Measurements from ENCODE around the gene CLNK. TPM values are rescaled to one million over a fixed set of nuclear protein-coding genes. Genes with fewer than 3 reads are reported as not detected.

The CLNK gene
- total and polyA plus RNA-seq, 2 donors (not counting 1 experiment from before 2014, with no cell fraction given), result 0.57 to 0.75 TPM

DNA sequence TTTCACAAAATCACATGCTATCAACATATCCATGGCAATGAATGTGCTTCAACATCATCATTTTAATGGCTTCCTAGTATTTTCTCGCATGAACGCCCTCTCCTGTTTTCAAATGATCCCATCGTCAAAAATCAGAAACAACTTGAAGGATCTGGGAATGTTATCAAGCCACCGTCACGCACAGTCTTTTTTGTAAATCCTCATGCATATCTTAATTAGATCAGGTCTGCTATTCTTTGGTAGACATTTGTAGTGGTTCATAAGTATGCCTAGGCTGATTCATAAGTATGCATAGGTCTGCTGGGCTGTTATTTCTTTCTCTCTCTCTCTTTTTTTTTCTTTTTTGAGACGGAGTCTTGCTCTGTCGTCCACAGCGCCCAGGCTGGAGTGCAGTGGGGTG is 101.6 kb downstream of the CLNK start:
- Histone ChIP-seq H3K9ac (ENCODE audit: low read length) (no peak overlapping the region), H3K4me1 (ENCODE audit: control insufficient read depth in 2 of 2, insufficient read depth in 2 of 2, low read length in 2 of 2) (peaks cover 13% of the 10 kb centered on the region in 2 donors), H3K27me3 (replicated peaks in 1 of 4; ENCODE audit: control extremely low read depth in 1 of 4, control insufficient read depth in 3 of 4, insufficient read depth in 4 of 4, low read length in 3 of 4) (no peaks in the 10 kb centered on the region), H3K36me3 (replicated peaks in 1 of 2; ENCODE audit: control extremely low read depth in 1 of 2, control insufficient read depth in 1 of 2, extremely low read depth in 1 of 2, insufficient read depth in 2 of 2, low read length in 1 of 2) (no peaks in the 10 kb centered on the region), H2AFZ (ENCODE audit: insufficient read depth, low read depth, low read length, poor library complexity, severe bottlenecking) (no peak overlapping the region), H3K9me3 (ENCODE audit: control extremely low read depth in 1 of 3, control insufficient read depth in 2 of 3, insufficient read depth in 1 of 3, low read length in 2 of 3) (no peaks in the 10 kb centered on the region), H4K20me1 (ENCODE audit: control insufficient read depth, insufficient read depth, low read length, poor library complexity, severe bottlenecking) (no peaks in the 10 kb centered on the region), H3K4me2 (replicated peaks; ENCODE audit: low read depth, low read length, poor library complexity, severe bottlenecking) (no peak overlapping the region), H3K79me2 (ENCODE audit: control insufficient read depth, insufficient read depth, low read length) (no peaks in the 10 kb centered on the region), H3K27ac (ENCODE audit: low read length in 2 of 2) (no peak overlapping the region), H3K4me3 (ENCODE audit: control extremely low read depth in 1 of 5, extremely low read depth in 1 of 5, insufficient read depth in 1 of 5, low read depth in 2 of 5, low read length in 4 of 5) (no peak overlapping the region)
- intact Hi-C loops (cut with micrococcal nuclease), result loop anchor here (1.0 to 10.0 kb wide), 5 partner anchors 142 to 1042 kb away; no protein-coding TSS in a partner anchor
- ChIA-PET POLR2A (no interaction called here), CTCF (interaction anchor here (1.1 to 3.3 kb wide), 8 partner anchors 9 to 1137 kb away, joined by 3 to 41 read pairs (median 5); partner anchors contain the start of gene HS3ST1)
- Mint-ChIP-seq H3K4me1 (peaks cover 25% of the 10 kb centered on the region), H3K4me3 (no peak overlapping the region), H3K27me3 (no peaks in the 10 kb centered on the region), H3K9me3 (ENCODE audit: insufficient read depth) (no peaks in the 10 kb centered on the region), H3K27ac (no peak overlapping the region)
- no peak for ATAC-seq (ENCODE audit: low read depth)
- DNase-seq, result no peak
- TF ChIP-seq, protein P1, sequence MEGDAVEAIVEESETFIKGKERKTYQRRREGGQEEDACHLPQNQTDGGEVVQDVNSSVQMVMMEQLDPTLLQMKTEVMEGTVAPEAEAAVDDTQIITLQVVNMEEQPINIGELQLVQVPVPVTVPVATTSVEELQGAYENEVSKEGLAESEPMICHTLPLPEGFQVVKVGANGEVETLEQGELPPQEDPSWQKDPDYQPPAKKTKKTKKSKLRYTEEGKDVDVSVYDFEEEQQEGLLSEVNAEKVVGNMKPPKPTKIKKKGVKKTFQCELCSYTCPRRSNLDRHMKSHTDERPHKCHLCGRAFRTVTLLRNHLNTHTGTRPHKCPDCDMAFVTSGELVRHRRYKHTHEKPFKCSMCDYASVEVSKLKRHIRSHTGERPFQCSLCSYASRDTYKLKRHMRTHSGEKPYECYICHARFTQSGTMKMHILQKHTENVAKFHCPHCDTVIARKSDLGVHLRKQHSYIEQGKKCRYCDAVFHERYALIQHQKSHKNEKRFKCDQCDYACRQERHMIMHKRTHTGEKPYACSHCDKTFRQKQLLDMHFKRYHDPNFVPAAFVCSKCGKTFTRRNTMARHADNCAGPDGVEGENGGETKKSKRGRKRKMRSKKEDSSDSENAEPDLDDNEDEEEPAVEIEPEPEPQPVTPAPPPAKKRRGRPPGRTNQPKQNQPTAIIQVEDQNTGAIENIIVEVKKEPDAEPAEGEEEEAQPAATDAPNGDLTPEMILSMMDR (IDR thresholded peaks at IDR 0.05), result no peak
- no peak for TF ChIP-seq EZH2 (IDR thresholded peaks at IDR 0.05; ENCODE audit: borderline replicate concordance, insufficient read depth, low read depth, low read length, poor library complexity, severe bottlenecking)
- WGBS (ENCODE audit: insufficient coverage), result 100% methylated on average over 3 of the region's 8 CpGs

DNA sequence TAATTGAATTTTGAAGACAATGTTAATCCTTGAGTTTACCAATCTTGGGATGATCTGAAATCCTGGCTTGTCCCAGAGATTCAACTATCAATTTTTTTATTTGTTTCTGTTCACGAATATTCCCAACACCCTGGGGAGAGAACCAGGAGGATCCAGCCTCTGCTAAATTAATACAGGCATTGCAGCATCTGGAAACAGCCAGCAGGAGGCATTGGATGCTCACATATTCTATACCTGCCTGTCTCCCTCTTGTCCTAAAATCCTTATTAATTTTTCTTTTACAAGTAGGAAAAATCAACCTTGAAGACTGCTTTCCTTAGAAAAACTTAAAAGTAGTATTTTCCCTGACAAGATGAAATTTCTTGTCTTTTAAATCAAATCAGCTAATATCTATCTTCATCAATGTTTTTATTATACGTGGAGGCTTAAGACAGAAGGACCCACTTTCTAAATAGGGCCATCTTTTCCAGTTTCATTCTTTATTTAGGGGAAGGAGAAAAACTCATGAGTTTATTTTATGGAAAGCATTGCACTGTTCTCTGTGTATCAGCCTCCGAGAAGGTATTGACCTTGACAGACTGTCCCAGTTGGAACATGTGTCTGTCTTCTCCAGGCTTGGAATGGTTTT is 102.4 kb downstream of the CLNK start:
- Histone ChIP-seq H3K4me2 (replicated peaks; ENCODE audit: low read depth, low read length, poor library complexity, severe bottlenecking) (no peak overlapping the region), H3K79me2 (ENCODE audit: control insufficient read depth, insufficient read depth, low read length) (no peaks in the 10 kb centered on the region), H3K9ac (ENCODE audit: low read length) (no peak overlapping the region), H3K9me3 (ENCODE audit: control extremely low read depth in 1 of 3, control insufficient read depth in 2 of 3, insufficient read depth in 1 of 3, low read length in 2 of 3) (no peaks in the 10 kb centered on the region), H2AFZ (ENCODE audit: insufficient read depth, low read depth, low read length, poor library complexity, severe bottlenecking) (no peak overlapping the region), H3K36me3 (replicated peaks in 1 of 2; ENCODE audit: control extremely low read depth in 1 of 2, control insufficient read depth in 1 of 2, extremely low read depth in 1 of 2, insufficient read depth in 2 of 2, low read length in 1 of 2) (no peaks in the 10 kb centered on the region), H3K4me3 (ENCODE audit: control extremely low read depth in 1 of 5, extremely low read depth in 1 of 5, insufficient read depth in 1 of 5, low read depth in 2 of 5, low read length in 4 of 5) (no peak overlapping the region), H4K20me1 (ENCODE audit: control insufficient read depth, insufficient read depth, low read length, poor library complexity, severe bottlenecking) (no peaks in the 10 kb centered on the region), H3K27me3 (replicated peaks in 1 of 4; ENCODE audit: control extremely low read depth in 1 of 4, control insufficient read depth in 3 of 4, insufficient read depth in 4 of 4, low read length in 3 of 4) (no peaks in the 10 kb centered on the region), H3K27ac (ENCODE audit: low read length in 2 of 2) (no peak overlapping the region), H3K4me1 (ENCODE audit: control insufficient read depth in 2 of 2, insufficient read depth in 2 of 2, low read length in 2 of 2) (peaks cover 11 to 21% of the 10 kb centered on the region in 2 donors)
- TF ChIP-seq, protein P1 (IDR thresholded peaks at IDR 0.05), result peak; percentile 95
- no peak for TF ChIP-seq EZH2 (IDR thresholded peaks at IDR 0.05; ENCODE audit: borderline replicate concordance, insufficient read depth, low read depth, low read length, poor library complexity, severe bottlenecking)
- DNase-seq (peak; percentile 60), ATAC-seq (ENCODE audit: low read depth) (no peak)
- POLR2A ChIA-PET, result no interaction called here
- no peaks in the 10 kb centered on the region for H3K27me3 Mint-ChIP-seq
- WGBS (ENCODE audit: insufficient coverage), result 14% methylated on average over 1 of the region's 3 CpGs
- CTCF ChIA-PET, result interaction anchor here (0.6 to 3.3 kb wide), 15 partner anchors 10 to 1184 kb away, joined by 3 to 41 read pairs (median 4); partner anchors contain the start of gene HS3ST1
- H3K9me3 Mint-ChIP-seq (ENCODE audit: insufficient read depth), result no peaks in the 10 kb centered on the region
- intact Hi-C loops (cut with micrococcal nuclease), result loop anchor here (1.0 to 10.0 kb wide), 5 partner anchors 143 to 1043 kb away; no protein-coding TSS in a partner anchor
- H3K27ac Mint-ChIP-seq, result no peak overlapping the region
- no peak overlapping the region for H3K4me3 Mint-ChIP-seq
- H3K4me1 Mint-ChIP-seq, result peaks cover 29% of the 10 kb centered on the region

Measured in B cell (primary cell).